ENCODE results near the gene SSU72. TPM values are rescaled to one million over a fixed set of nuclear protein-coding genes. Genes with fewer than 3 reads are reported as not detected.

The SSU72 gene
- 217 TPM for total RNA-seq (2021; ENCODE audit: unreplicated experiment)
- 240 TPM for polyA plus RNA-seq (2012; ENCODE audit: insufficient read length)
- percentile 90 among the genes with signal in this experiment for Bru-seq, nascent RNA
- BruChase-seq, experiment 1, labeled RNA remaining after a 2-hour chase = percentile 86 among the genes with signal in this experiment
- BruChase-seq, experiment 2, labeled RNA remaining after a 6-hour chase = percentile 91 among the genes with signal in this experiment
- long read RNA-seq, full-length matches to known transcripts = 292 of 332 reads
- long read RNA-seq, partial matches to known transcripts = 36 of 332 reads
- long read RNA-seq, other reads (novel, unspliced or antisense) = 4 of 332 reads

- H3K4me3 ChIP-seq (ENCODE audit: low read depth in 2 of 2, low read length in 2 of 2) = peak within 1 kb of the TSS; percentile 96 to 98
These were observed at the start of gene SSU72 for GRCh38 chr1:1574721-1575537. Gene SSU72 (minus strand): TSS chr1:1574863. CDS start chr1:1574557, 306 bp downstream.

More at GRCh38 chr1:1574721-1575537, at the start of gene SSU72:
- ChIA-PET CTCF (no interaction called here), POLR2A (interaction anchor here (1.3 kb wide), 1 partner anchor 22 kb away, joined by 4 read pairs; no protein-coding TSS in a partner anchor)
- intact Hi-C loops (cut with micrococcal nuclease; ENCODE audit: unreplicated experiment) (no loop called here), in situ Hi-C loops (cut with HindIII; ENCODE audit: low pct_unique_long_range_greater_than_20kb, low sequenced_read_pairs) (no loop called here)
- H3K27ac ChIP-seq (ENCODE audit: low read length) = peak within 1 kb of the TSS; percentile 97
- TF ChIP-seq TCF7L2 (IDR thresholded peaks at IDR 0.05; ENCODE audit: low read depth, low read length) = peak; percentile 83
- no peak for TF ChIP-seq CTCF (IDR thresholded peaks at IDR 0.05)
- TF ChIP-seq SIN3A (IDR thresholded peaks at IDR 0.05; ENCODE audit: borderline replicate concordance, insufficient read depth, low read depth, low read length) = peak; percentile 79; the same call in 1 of the 2 replicates
- peak in 1 of 2 experiments; percentile 60; a peak in 1 of 4 replicates for TF ChIP-seq REST (IDR thresholded peaks at IDR 0.05; ENCODE audit: insufficient read depth in 1 of 2, low read depth in 2 of 2, low read length in 1 of 2)
- peak; percentile 91 for TF ChIP-seq POLR2AphosphoS5 (IDR thresholded peaks at IDR 0.05; ENCODE audit: low read depth, low read length)
- H3K4me1 ChIP-seq (ENCODE audit: control insufficient read depth, insufficient read depth, low read length) = peaks cover 6% of the 10 kb centered on the region
- TSS peak; percentile 97 for BruUV-seq (replicated peaks)
- peak; percentile 50 for DNase-seq (ENCODE audit: low read depth, low spot score)
- H3K36me3 ChIP-seq (ENCODE audit: control insufficient read depth, insufficient read depth, low read length) = peaks cover 6% of the 10 kb centered on the region; the same call in 1 of the 2 replicates
- H3K27me3 ChIP-seq (ENCODE audit: control insufficient read depth, insufficient read depth, low read length) = no peaks in the 10 kb centered on the region
- H3K9me3 ChIP-seq (ENCODE audit: control insufficient read depth, insufficient read depth, low read depth, low read length) = no peaks in the 10 kb centered on the region
- peak; percentile 93 for ATAC-seq

Measured in Panc1 (cell line).